Heart left ventricle (tissue), 16 donors: ENCODE measurements around the gene UTP18. TPM values are rescaled to one million over a fixed set of nuclear protein-coding genes. Genes with fewer than 3 reads are reported as not detected.

ENCODE experiments used
- ATAC-seq, 4 donors: fragments of 200-7000 bp; cut with Tn5 transposase; one replicate each; pipeline ENCODE4 v1.9.1; 2020 to 2022; ENCODE audit warnings: moderate library complexity in 4 of 4, mild to moderate bottlenecking in 3 of 4, moderate number of reproducible peaks in 1 of 4
- DNase-seq, 5 donors: peaks; one replicate each; pipeline ENCODE4 v3.0.0-alpha.2; 2020
- H3K27ac ChIP-seq, 12 donors: fragments of 200-600 bp; sonication (generic) in 4 of 12; one replicate each; pipeline versions ENCODE4 v1.5.0 to v1.8.0; 2016 to 2022; ENCODE audit warnings: mild to moderate bottlenecking in 2 of 12
- H3K27me3 ChIP-seq, 9 donors: fragments of 200-600 bp; sonication (generic) in 2 of 9; one replicate each; pipeline versions ENCODE4 v1.5.1 to v1.8.0; 2016 to 2022; ENCODE audit warnings: mild to moderate bottlenecking in 3 of 9
- H3K36me3 ChIP-seq, 9 donors: fragments of 200-600 bp; sonication (generic) in 2 of 9; one replicate each; pipeline versions ENCODE4 v1.5.0 to v1.8.0; 2018 to 2022; ENCODE audit warnings: mild to moderate bottlenecking in 2 of 9
- H3K4me1 ChIP-seq, 12 donors: fragments of 200-600 bp; sonication (generic) in 4 of 12; one replicate each; pipeline versions ENCODE4 v1.5.0 to v1.8.0; 2016 to 2022; ENCODE audit warnings: mild to moderate bottlenecking in 3 of 12
- H3K4me3 ChIP-seq, 12 donors: fragments of 200-600 bp; sonication (generic) in 4 of 12; one replicate each; pipeline versions ENCODE4 v1.5.0 to v1.8.0; 2017 to 2022; ENCODE audit warnings: mild to moderate bottlenecking in 9 of 12, moderate library complexity in 4 of 12
- H3K9me3 ChIP-seq, 12 donors: fragments of 200-600 bp; sonication (generic) in 4 of 12; one replicate each; pipeline versions ENCODE4 v1.5.0 to v1.8.0; 2016 to 2022; ENCODE audit warnings: mild to moderate bottlenecking in 1 of 12
- POLR2A ChIP-seq, 2 donors: fragments of 450-650 bp; IDR thresholded peaks; one replicate each; pipeline ENCODE4 v1.6.1; 2017; ENCODE audit warnings: antibody characterized with exemption in 2 of 2, mild to moderate bottlenecking in 2 of 2, moderate library complexity in 2 of 2
- WGBS, 4 donors: extraction: QIAGEN DNeasy Blood & Tissue Kit in 2 of 4; methylation state at CpG; one replicate each; pipeline versions ENCODE4 v1.1.5 to v1.1.7; 2013 to 2018; 5-methylcytosine and 5-hydroxymethylcytosine counted together
- intact Hi-C, 10 donors: fragments of 100-400 bp; cut with DNase I; formaldehyde crosslinking; loops; one replicate each; pipeline versions ENCODE4 v1.11.1 to v1.14.2; 2022
- long read RNA-seq, 3 donors: library from polyadenylated mRNA; unstranded; transcript quantifications; one replicate each; pipeline ENCODE4 v2.0.0, GENCODE V29; 2020 to 2021
- polyA plus RNA-seq, 2 donors: library from polyadenylated mRNA; stranded (reverse); fragments of 200-250 nt; gene quantifications; one replicate each; pipeline ENCODE4 v1.2.3, GENCODE V29; 2013
- total RNA-seq, 9 donors: library from RNA; depleted of rRNA in 2 of 9; stranded (reverse); fragments of >200 nt in 2 of 9; fragmentation: NEBNext Ultra II Directional in 3 of 9; extraction: Animal tissue kit (Norgen Biotek cat#: 25700) in 3 of 9; gene quantifications; one replicate each; pipeline versions ENCODE4 v1.1.0 to v1.2.4, GENCODE V29; 2016 to 2023
- TF ChIP-seq, protein P1 (sequence below), 12 donors: fragments of 200-600 bp; sonication (generic) in 4 of 12; IDR thresholded peaks; one replicate each; pipeline versions ENCODE4 v1.5.0 to v1.8.0; 2018 to 2022; ENCODE audit warnings: antibody characterized with exemption in 12 of 12, mild to moderate bottlenecking in 5 of 12
- donor health status: ischemic (EF 13 %, LVEDD 7.1; RV severe dilation, severe dysfunction).
- donor health status: healthy with polysubstance abuse.
- donor health status: DM: no; HTN: yes; CAD: no.
- donor health status: DM: no; HTN: no; CAD: no.
- donor health status: ischemic (EF 25% LVEDD 6.9; RV normal size, moderate dysfunction).
- donor health status: ischemic (EF 25% LVEDD 5.7; RV mildly dilated, moderate dysfunction).
- donor health status: healthy.
- donor health status: DM: yes; HTN: yes; CAD: no.
- donor health status: ischemic (EF 35%, LVEDD 5.7; RV mildly dilated, moderate dysfunction).
- donor health status: nonischemic (EF 11% LVEDD 7.7; RV severe dilation, severe dysfunction).
- donor health status: DM: yes; HTN: yes; CAD: no.
- donor health status: PGD.
- donor health status: ischemic (EF 29% LVEDD 5.4; RV normal size, mild dysfunction).
- donor health status: nonischemic (EF 23%, LVEDD 6.1; RV moderate dilation, normal function).

UTP18 gene
- total RNA-seq, result 10 to 100 TPM in 3 of 9 donors, 1 to 10 TPM in 6; 5.3 to 13.5 (median 8.1) TPM
- 10 to 100 TPM in 1 of 2 donors, 1 to 10 TPM in 1; 5.8 to 16.7 TPM for polyA plus RNA-seq
- long read RNA-seq, donor 1, transcript UTP18-201 (14 exons, 1,894 nt), result major isoform, 8 of 10 reads
- long read RNA-seq, donor 1, partial matches to known transcripts, result 0 of 10 reads
- long read RNA-seq, donor 1, other reads (novel, unspliced or antisense), result 2 of 10 reads
- long read RNA-seq, donor 2, transcript UTP18-201 (14 exons, 1,894 nt), result major isoform, 54 of 59 reads
- long read RNA-seq, donor 2, partial matches to known transcripts, result 2 of 59 reads
- long read RNA-seq, donor 2, other reads (novel, unspliced or antisense), result 3 of 59 reads
- long read RNA-seq, donor 3, transcript UTP18-201 (14 exons, 1,894 nt), result major isoform, 7 of 8 reads
- long read RNA-seq, donor 3, partial matches to known transcripts, result 1 of 8 reads
- long read RNA-seq, donor 3, other reads (novel, unspliced or antisense), result 0 of 8 reads

DNA sequence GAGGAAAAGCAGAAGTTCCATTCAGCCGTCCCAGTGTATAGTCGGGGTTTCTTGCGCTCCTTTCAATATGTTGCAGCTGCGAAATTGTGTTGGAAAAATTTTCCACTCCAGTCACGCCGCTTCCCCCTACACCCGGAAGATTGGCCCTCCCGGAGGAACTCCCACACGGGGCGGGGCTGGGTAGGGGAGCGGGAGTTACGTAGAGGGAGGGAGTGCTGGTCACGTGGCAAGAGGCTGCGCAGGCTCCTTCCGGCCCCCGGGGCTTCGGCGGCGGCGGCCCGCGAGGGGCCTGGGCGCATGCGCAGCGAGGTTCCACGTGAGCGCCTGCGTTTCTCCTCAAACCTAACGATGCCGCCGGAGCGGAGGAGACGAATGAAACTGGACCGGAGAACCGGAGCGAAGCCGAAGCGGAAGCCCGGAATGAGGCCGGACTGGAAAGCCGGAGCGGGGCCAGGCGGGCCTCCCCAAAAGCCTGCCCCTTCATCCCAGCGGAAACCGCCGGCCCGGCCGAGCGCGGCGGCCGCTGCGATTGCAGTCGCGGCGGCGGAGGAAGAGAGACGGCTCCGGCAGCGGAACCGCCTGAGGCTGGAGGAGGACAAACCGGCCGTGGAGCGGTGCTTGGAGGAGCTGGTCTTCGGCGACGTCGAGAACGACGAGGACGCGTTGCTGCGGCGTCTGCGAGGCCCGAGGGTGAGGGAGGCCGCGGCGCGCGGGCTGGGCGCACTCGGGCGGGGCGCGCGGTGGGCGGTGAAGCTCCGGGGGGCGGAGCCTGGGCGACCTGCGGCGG is at the start of gene UTP18:
UTP18 (plus strand) TSS at position 310 of the 787 bp plus-strand sequence; CDS start at position 349, 39 bp downstream.
- 0 to 1% (median 1%) methylated on average over 15 to 93 of the region's 93 CpGs for WGBS, 4 donors
- no peaks in the 10 kb centered on the region for H3K9me3 ChIP-seq
- DNase-seq (peak; percentile 98 to 99 (median 98)), ATAC-seq (peak; percentile 95 to 99 (median 97))
- TF ChIP-seq POLR2A (IDR thresholded peaks at IDR 0.05), result peak in 1 of 2 donors; percentile 51
- TF ChIP-seq, protein P1, sequence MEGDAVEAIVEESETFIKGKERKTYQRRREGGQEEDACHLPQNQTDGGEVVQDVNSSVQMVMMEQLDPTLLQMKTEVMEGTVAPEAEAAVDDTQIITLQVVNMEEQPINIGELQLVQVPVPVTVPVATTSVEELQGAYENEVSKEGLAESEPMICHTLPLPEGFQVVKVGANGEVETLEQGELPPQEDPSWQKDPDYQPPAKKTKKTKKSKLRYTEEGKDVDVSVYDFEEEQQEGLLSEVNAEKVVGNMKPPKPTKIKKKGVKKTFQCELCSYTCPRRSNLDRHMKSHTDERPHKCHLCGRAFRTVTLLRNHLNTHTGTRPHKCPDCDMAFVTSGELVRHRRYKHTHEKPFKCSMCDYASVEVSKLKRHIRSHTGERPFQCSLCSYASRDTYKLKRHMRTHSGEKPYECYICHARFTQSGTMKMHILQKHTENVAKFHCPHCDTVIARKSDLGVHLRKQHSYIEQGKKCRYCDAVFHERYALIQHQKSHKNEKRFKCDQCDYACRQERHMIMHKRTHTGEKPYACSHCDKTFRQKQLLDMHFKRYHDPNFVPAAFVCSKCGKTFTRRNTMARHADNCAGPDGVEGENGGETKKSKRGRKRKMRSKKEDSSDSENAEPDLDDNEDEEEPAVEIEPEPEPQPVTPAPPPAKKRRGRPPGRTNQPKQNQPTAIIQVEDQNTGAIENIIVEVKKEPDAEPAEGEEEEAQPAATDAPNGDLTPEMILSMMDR (IDR thresholded peaks at IDR 0.05), result no peak
- no peaks in the 10 kb centered on the region for H3K27me3 ChIP-seq
- H3K4me3 ChIP-seq, result peak within 1 kb of the TSS; percentile 70 to 100 (median 90)
- H3K4me1 ChIP-seq, result peaks cover 6 to 59% (median 43%) of the 10 kb centered on the region in 12 donors
- intact Hi-C loops, result no loop called here
- H3K27ac ChIP-seq, result peak within 1 kb of the TSS; percentile 90 to 99 (median 96)
- H3K36me3 ChIP-seq, result peaks cover 0 to 56% (median 31%) of the 10 kb centered on the region in 9 donors

DNA sequence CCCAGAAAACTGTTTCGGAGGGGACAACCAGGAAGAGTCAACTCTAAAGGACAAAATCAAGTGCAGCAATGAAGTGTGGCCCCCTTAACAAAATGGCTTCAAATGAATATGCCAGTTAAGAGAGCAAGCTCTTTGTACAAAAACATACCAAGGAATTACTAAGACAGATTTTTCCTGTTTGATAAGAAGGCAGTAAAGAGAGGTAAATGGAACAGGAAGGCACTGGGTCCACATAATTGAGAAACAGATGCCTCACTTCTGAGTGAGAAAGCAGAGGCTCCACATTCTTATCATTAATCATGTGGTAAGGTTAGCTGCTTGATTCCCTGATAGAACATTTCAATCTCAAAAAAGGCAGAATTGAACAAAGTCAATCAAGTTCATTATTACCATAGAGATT is 45.4 kb upstream of the UTP18 start:
- peaks cover 0 to 100% (median 98%) of the 10 kb centered on the region in 9 donors for H3K36me3 ChIP-seq
- peaks cover 0 to 4% (median 0%) of the 10 kb centered on the region in 12 donors for H3K4me1 ChIP-seq
- H3K4me3 ChIP-seq, result no peak overlapping the region
- H3K27me3 ChIP-seq, result no peaks in the 10 kb centered on the region
- DNase-seq (no peak), ATAC-seq (no peak)
- H3K9me3 ChIP-seq, result no peaks in the 10 kb centered on the region
- 71 to 95% (median 80%) methylated on average over 1 of the region's 1 CpG for WGBS, 4 donors
- TF ChIP-seq, protein P1 (IDR thresholded peaks at IDR 0.05), result no peak
- TF ChIP-seq POLR2A (IDR thresholded peaks at IDR 0.05), result no peak
- intact Hi-C loops, result no loop called here
- no peak overlapping the region for H3K27ac ChIP-seq

DNA sequence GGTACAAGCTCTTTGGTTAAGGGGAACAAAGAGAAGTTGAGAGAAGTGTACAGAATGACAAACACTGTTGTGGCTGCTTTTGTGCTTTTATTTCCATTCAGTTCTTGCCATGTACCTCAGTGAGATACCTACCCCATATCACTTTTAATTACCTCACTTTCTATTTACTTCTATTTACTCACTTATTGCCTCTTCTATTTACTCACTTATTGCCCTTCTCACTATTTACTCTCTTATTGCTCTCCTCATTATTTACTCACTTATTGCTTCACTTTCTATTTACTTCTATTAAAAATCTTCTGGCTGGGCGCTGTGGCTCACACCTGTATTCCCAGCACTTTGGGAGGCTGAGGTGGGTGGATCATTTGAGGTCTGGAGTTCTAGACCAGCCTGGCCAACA is 42.4 kb upstream of the UTP18 start:
- H3K27me3 ChIP-seq, result no peaks in the 10 kb centered on the region
- DNase-seq, result no peak
- no peak for ATAC-seq
- peaks cover 0 to 100% (median 99%) of the 10 kb centered on the region in 9 donors for H3K36me3 ChIP-seq
- peaks cover 0 to 4% (median 0%) of the 10 kb centered on the region in 12 donors for H3K4me1 ChIP-seq
- no peak for TF ChIP-seq POLR2A (IDR thresholded peaks at IDR 0.05)
- TF ChIP-seq, protein P1 (IDR thresholded peaks at IDR 0.05), result no peak
- no peaks in the 10 kb centered on the region for H3K9me3 ChIP-seq
- H3K4me3 ChIP-seq, result no peak overlapping the region
- H3K27ac ChIP-seq, result no peak overlapping the region
- WGBS, 4 donors, result 95 to 99% (median 97%) methylated on average over 1 of the region's 1 CpG
- intact Hi-C loops, result no loop called here

DNA sequence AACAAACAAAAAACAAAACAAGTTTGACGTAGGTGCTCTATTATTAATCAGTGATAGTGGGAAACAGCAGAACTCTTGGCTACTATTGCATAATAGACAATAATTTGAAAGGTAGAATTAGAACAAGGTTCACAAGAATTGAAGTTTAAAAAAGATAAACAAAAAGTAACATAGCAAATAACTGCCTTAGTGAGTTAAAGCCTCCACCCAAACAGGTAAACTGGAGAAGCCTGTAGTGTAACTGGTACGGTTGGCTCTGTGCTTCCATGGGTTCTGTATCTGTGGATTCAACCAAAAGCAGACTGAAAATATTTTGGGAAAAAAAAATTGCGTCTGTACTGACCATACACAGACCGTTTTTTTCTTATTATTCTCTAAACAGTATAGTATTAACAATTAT is 39.0 kb upstream of the UTP18 start:
- TF ChIP-seq, protein P1 (IDR thresholded peaks at IDR 0.05), result no peak
- no peak for TF ChIP-seq POLR2A (IDR thresholded peaks at IDR 0.05)
- intact Hi-C loops, result no loop called here
- DNase-seq, result no peak
- H3K4me1 ChIP-seq, result peaks cover 0 to 25% (median 13%) of the 10 kb centered on the region in 12 donors
- ATAC-seq, result no peak
- no peak overlapping the region for H3K27ac ChIP-seq
- peaks cover 0 to 78% (median 72%) of the 10 kb centered on the region in 9 donors for H3K36me3 ChIP-seq
- H3K4me3 ChIP-seq, result no peak overlapping the region
- no peaks in the 10 kb centered on the region for H3K27me3 ChIP-seq
- WGBS, 4 donors, result 90 to 95% (median 94%) methylated on average over 4 of the region's 4 CpGs
- H3K9me3 ChIP-seq, result no peaks in the 10 kb centered on the region
